Adrenal gland (tissue), 12 donors: ENCODE measurements around the gene FNIP2. TPM values are rescaled to one million over a fixed set of nuclear protein-coding genes. Genes with fewer than 3 reads are reported as not detected.
A peak's percentile ranks its signal among the peaks of the same experiment; 100 is the strongest.

Experiments used
- DNase-seq, 7 donors: peaks; one replicate each; pipeline ENCODE4 v3.0.0-alpha.2; 2019 to 2020
- H3K27ac ChIP-seq, 5 donors: fragments of 200-600 bp; sonication (generic) in 4 of 5; 1 replicate in 3 of 5; 2 replicates in 2 of 5; pipeline versions ENCODE4 v1.5.1 to v1.8.0; 2016 to 2020; ENCODE audit warnings: mild to moderate bottlenecking in 1 of 5
- H3K27me3 ChIP-seq: fragments of 200-600 bp; 2 replicates; pipeline ENCODE4 v1.8.0; 2021
- H3K36me3 ChIP-seq, 2 donors: fragments of 200-600 bp; replicated peaks in 1 of 2; 1 replicate in 1 of 2; 2 replicates in 1 of 2; pipeline versions ENCODE4 v1.5.1 to v1.8.0; 2018 to 2022
- H3K4me1 ChIP-seq, 2 donors: fragments of 200-600 bp; replicated peaks in 1 of 2; 1 replicate in 1 of 2; 2 replicates in 1 of 2; pipeline versions ENCODE4 v1.5.1 to v1.8.0; 2018 to 2021
- H3K4me3 ChIP-seq, 4 donors: fragments of 200-600 bp; sonication (generic) in 3 of 4; one replicate each; pipeline ENCODE4 v1.5.1; 2016 to 2018
- H3K9me3 ChIP-seq, 3 donors: fragments of 200-600 bp; sonication (generic) in 1 of 3; replicated peaks in 1 of 3; 1 replicate in 2 of 3; 2 replicates in 1 of 3; pipeline versions ENCODE4 v1.5.1 to v1.8.0; 2016 to 2021
- CTCF ChIP-seq, 6 experiments: fragments of 450-650 bp in 4 of 6; fragments of 200-600 bp in 2 of 6; sonication (generic) in 1 of 6; IDR thresholded peaks; 1 replicate in 5 of 6; 2 replicates in 1 of 6; pipeline versions ENCODE4 v1.5.1 to v1.8.0; 2016 to 2021; ENCODE audit warnings: antibody characterized with exemption in 6 of 6, mild to moderate bottlenecking in 2 of 6, moderate library complexity in 1 of 6
- POLR2A ChIP-seq, 2 donors: fragments of 450-650 bp; IDR thresholded peaks; one replicate each; pipeline ENCODE4 v1.6.1; 2017; ENCODE audit warnings: antibody characterized with exemption in 2 of 2, mild to moderate bottlenecking in 2 of 2, moderate library complexity in 1 of 2
- WGBS, 4 donors: extraction: QIAGEN DNeasy Blood & Tissue Kit in 2 of 4; methylation state at CpG; one replicate each; pipeline versions ENCODE4 v1.1.5 to v1.1.7; 2013 to 2017; 5-methylcytosine and 5-hydroxymethylcytosine counted together
- intact Hi-C, 2 donors: fragments of 100-400 bp; cut with DNase I; formaldehyde crosslinking; loops; one replicate each; pipeline versions ENCODE4 v1.14.1 to v1.15.0; 2022 to 2023
- polyA plus RNA-seq, 3 donors: library from polyadenylated mRNA; stranded (reverse); fragments of 200-250 nt in 2 of 3; fragments of 350-450 nt in 1 of 3; fragmentation: Illumina TruSeq in 1 of 3; extraction: RNeasy Lipid Tissue Mini Kit (QIAGEN cat#74804) in 1 of 3; gene quantifications; one replicate each; pipeline ENCODE4 v1.2.3, GENCODE V29; 2013 to 2014
- total RNA-seq, 9 donors: library from RNA; depleted of rRNA in 4 of 9; stranded (reverse); fragments of >200 nt in 4 of 9; fragments of 120-200 nt in 1 of 9; fragmentation: NEBNext Ultra II Directional in 1 of 9; extraction: Animal tissue kit (Norgen Biotek cat#: 25700) in 1 of 9; gene quantifications; one replicate each; pipeline versions ENCODE4 v1.1.0 to v1.2.4, GENCODE V29; 2013 to 2023
- donor health status: healthy with polysubstance abuse.
- donor health status: Bipolar disorder and iron deficiency.
- donor health status: DM: yes; HTN: yes; CAD: no.
- donor health status: DM: no; HTN: no; CAD: no.
- donor health status: DM: no; HTN: no; CAD: no.
- donor health status: DM: yes; HTN: yes; CAD: no.

The FNIP2 gene
- total and polyA plus RNA-seq, 12 donors, result 3.5 to 39.4 (median 27.1) TPM

- 59 to 77% (median 65%) methylated on average over 3 of the region's 3 CpGs for WGBS, 4 donors
- H3K36me3 ChIP-seq, result no peaks in the 10 kb centered on the region
- no peak overlapping the region for H3K4me3 ChIP-seq
- no peaks in the 10 kb centered on the region for H3K27me3 ChIP-seq
- intact Hi-C loops, result no loop called here
- no peaks in the 10 kb centered on the region for H3K9me3 ChIP-seq
- peaks cover 0 to 5% of the 10 kb centered on the region in 2 donors for H3K4me1 ChIP-seq
- no peak overlapping the region for H3K27ac ChIP-seq
- peak in 4 of 7 donors; percentile 23 to 56 (median 24) for DNase-seq
- no peak for TF ChIP-seq POLR2A (IDR thresholded peaks at IDR 0.05)
- TF ChIP-seq CTCF (IDR thresholded peaks at IDR 0.05), result no peak
Observed at GRCh38 chr4:158841540-158841939, 72.7 kb downstream of the FNIP2 start.

GRCh38 chr4:158845311-158846041 lies 76.7 kb downstream of the FNIP2 start:
- Histone ChIP-seq H3K9me3 (no peaks in the 10 kb centered on the region), H3K27ac (no peak overlapping the region), H3K27me3 (no peaks in the 10 kb centered on the region), H3K36me3 (peaks cover 0 to 6% of the 10 kb centered on the region in 2 donors), H3K4me1 (peaks cover 0 to 5% of the 10 kb centered on the region in 2 donors), H3K4me3 (no peak overlapping the region)
- intact Hi-C loops, result loop anchor here (5.0 kb wide), 1 partner anchor 113 kb away; no protein-coding TSS in a partner anchor
- no peak for DNase-seq
- WGBS, 4 donors, result 96 to 97% (median 96%) methylated on average over 4 of the region's 4 CpGs
- TF ChIP-seq CTCF (IDR thresholded peaks at IDR 0.05) (no peak), POLR2A (IDR thresholded peaks at IDR 0.05) (no peak)

GRCh38 chr4:158847535-158847934 lies 78.7 kb downstream of the FNIP2 start:
- H3K27ac ChIP-seq, result no peak overlapping the region
- H3K4me1 ChIP-seq, result no peaks in the 10 kb centered on the region
- WGBS, 4 donors, result 88 to 97% (median 91%) methylated on average over 4 of the region's 4 CpGs
- TF ChIP-seq POLR2A (IDR thresholded peaks at IDR 0.05) (no peak), CTCF (IDR thresholded peaks at IDR 0.05) (no peak)
- no peaks in the 10 kb centered on the region for H3K9me3 ChIP-seq
- intact Hi-C loops, result loop anchor here (5.0 kb wide), 1 partner anchor 115 kb away; no protein-coding TSS in a partner anchor
- H3K27me3 ChIP-seq, result no peaks in the 10 kb centered on the region
- H3K4me3 ChIP-seq, result no peak overlapping the region
- peaks cover 0 to 6% of the 10 kb centered on the region in 2 donors for H3K36me3 ChIP-seq
- DNase-seq, result no peak

GRCh38 chr4:158849681-158850080 lies 80.9 kb downstream of the FNIP2 start:
- intact Hi-C loops, result loop anchor here (5.0 to 10.0 kb wide), 4 partner anchors 117 to 595 kb away; no protein-coding TSS in a partner anchor
- Histone ChIP-seq H3K4me3 (no peak overlapping the region), H3K9me3 (no peaks in the 10 kb centered on the region), H3K4me1 (no peaks in the 10 kb centered on the region), H3K36me3 (peaks cover 0 to 6% of the 10 kb centered on the region in 2 donors), H3K27ac (no peak overlapping the region), H3K27me3 (no peaks in the 10 kb centered on the region)
- DNase-seq, result no peak
- TF ChIP-seq CTCF (IDR thresholded peaks at IDR 0.05) (no peak), POLR2A (IDR thresholded peaks at IDR 0.05) (no peak)
- 81 to 92% (median 88%) methylated on average over 2 of the region's 2 CpGs for WGBS, 4 donors
